Hypothalamus (tissue), 51 donors: ENCODE measurements around the gene CLIP2.
"Not testable (repeated sequence)": the region's sequence is repeated elsewhere in the genome, so short reads cannot be mapped to it uniquely, and the experiment has no call there.

ENCODE experiments used
- DNase-seq, 51 donors: peaks; one replicate each; lab custom pipeline; 2025; lab: John Stamatoyannopoulos, UW

CLIP2 gene

GRCh38 chr7:74362266-74362665 lies 73.1 kb downstream of the CLIP2 start:
- DNase-seq = no peak

GRCh38 chr7:74364061-74364460 lies 74.9 kb downstream of the CLIP2 start:
- DNase-seq = no peak

GRCh38 chr7:74365322-74366022 lies 76.3 kb downstream of the CLIP2 start:
- DNase-seq = peak in 50 of 51 donors; percentile 8 to 92 (median 76)

GRCh38 chr7:74371381-74372341 lies 82.5 kb downstream of the CLIP2 start:
- peak in 43 of 51 donors; percentile 6 to 85 (median 53) for DNase-seq

- DNase-seq = peak in 44 of 51 donors; percentile 15 to 86 (median 60)
These were observed 83.4 kb downstream of the CLIP2 start for GRCh38 chr7:74372511-74373111.

GRCh38 chr7:74373536-74373935 lies 84.3 kb downstream of the CLIP2 start:
- DNase-seq = no peak

GRCh38 chr7:74375726-74376220 lies 86.6 kb downstream of the CLIP2 start:
- no peak for DNase-seq

- DNase-seq = no peak
These were observed 87.2 kb downstream of the CLIP2 start for GRCh38 chr7:74376256-74377036.

GRCh38 chr7:74379938-74380337 lies 90.7 kb downstream of the CLIP2 start:
- DNase-seq = peak in 41 of 51 donors; percentile 13 to 87 (median 51)

- peak in 10 of 51 donors; percentile 10 to 38 (median 19) for DNase-seq
These were observed 91.5 kb downstream of the CLIP2 start for GRCh38 chr7:74380720-74381119.

GRCh38 chr7:74384086-74384485 lies 94.9 kb downstream of the CLIP2 start:
- DNase-seq = not testable (repeated sequence)

- DNase-seq = not testable (repeated sequence)
These were observed 95.6 kb downstream of the CLIP2 start for GRCh38 chr7:74384854-74385253.

GRCh38 chr7:74387606-74388005 lies 98.4 kb downstream of the CLIP2 start:
- no peak for DNase-seq

GRCh38 chr7:74388880-74389415 lies 99.7 kb downstream of the CLIP2 start:
- no peak for DNase-seq

GRCh38 chr7:74393722-74394121 lies 104.5 kb downstream of the CLIP2 start:
- DNase-seq = peak in 21 of 51 donors; percentile 11 to 56 (median 17)

- peak in 13 of 51 donors; percentile 10 to 45 (median 21) for DNase-seq
These were observed 105.4 kb downstream of the CLIP2 start for GRCh38 chr7:74394601-74395000.

GRCh38 chr7:74395745-74396311 lies 106.6 kb downstream of the CLIP2 start:
- no peak for DNase-seq

GRCh38 chr7:74396993-74397392 lies 107.8 kb downstream of the CLIP2 start:
- no peak for DNase-seq

GRCh38 chr7:74398426-74398825 lies 109.2 kb downstream of the CLIP2 start:
- DNase-seq = no peak
